Measurements from ENCODE around the gene MAPKAPK3.

The MAPKAPK3 gene

DNA sequence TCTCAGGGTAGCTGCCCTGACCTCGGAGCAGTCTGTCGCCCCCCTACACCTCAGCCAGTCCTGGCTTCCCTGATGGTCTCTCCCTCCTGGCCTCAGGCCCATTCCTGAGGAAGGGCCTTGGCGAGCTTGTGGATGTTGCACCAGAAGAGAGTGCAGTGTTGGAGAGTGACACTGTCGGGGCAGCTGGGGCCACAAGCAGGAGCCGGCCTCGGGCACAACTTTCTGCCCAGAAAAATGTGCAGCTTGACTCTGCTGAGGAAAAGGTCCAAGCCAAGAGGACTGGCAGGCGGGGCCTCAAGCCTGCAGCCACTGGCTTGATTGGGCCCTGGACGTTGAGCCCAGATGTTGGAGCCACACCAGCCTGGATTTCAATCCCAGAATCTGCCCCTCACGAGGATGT is 34.9 kb upstream of the MAPKAPK3 start:
- Histone ChIP-seq H3K9me3 (ENCODE audit: insufficient read depth, low read length) (no peaks in the 10 kb centered on the region), H3K4me3 (ENCODE audit: insufficient read length, low read depth) (no peak overlapping the region), H3K27me3 (ENCODE audit: insufficient read depth, insufficient read length) (no peaks in the 10 kb centered on the region), H3K4me1 (ENCODE audit: insufficient read depth, insufficient read length) (peaks cover 6% of the 10 kb centered on the region), H3K36me3 (ENCODE audit: insufficient read depth, insufficient read length, low read length) (peaks cover 85% of the 10 kb centered on the region), H3K9ac (ENCODE audit: insufficient read length, low read depth) (no peak overlapping the region)
- TF ChIP-seq ZNF274 (IDR thresholded peaks at IDR 0.05; ENCODE audit: low read depth, low read length) (no peak), YY1 (IDR thresholded peaks at IDR 0.05; ENCODE audit: insufficient read depth, insufficient read length) (no peak), SUZ12 (IDR thresholded peaks at IDR 0.05; ENCODE audit: extremely low read depth, insufficient read depth, insufficient read length) (no peak)
- DNase-seq (ENCODE audit: low read depth, low spot score), result no peak

DNA sequence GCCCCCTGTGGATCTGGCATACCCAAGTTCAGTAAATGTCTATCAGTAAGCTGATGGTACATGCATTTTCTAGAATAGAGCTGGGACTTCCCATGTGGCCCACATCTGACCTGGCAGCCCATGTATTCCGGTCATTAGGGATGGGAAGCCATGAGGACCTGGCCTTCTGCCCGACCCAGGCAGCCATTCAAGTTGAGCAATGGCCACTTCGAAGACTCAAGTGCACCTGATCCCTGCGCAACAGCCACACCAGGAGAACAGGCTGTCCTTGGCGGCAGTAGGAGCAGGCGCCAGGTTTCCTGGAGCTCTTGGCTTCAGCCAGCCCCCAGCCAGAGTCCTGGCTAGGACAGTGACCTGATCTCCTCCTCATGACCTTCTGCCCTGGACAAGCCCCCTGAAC is 33.1 kb upstream of the MAPKAPK3 start:
- Histone ChIP-seq H3K36me3 (ENCODE audit: insufficient read depth, insufficient read length, low read length) (peaks cover 67% of the 10 kb centered on the region), H3K9ac (ENCODE audit: insufficient read length, low read depth) (no peak overlapping the region), H3K27me3 (ENCODE audit: insufficient read depth, insufficient read length) (no peaks in the 10 kb centered on the region), H3K4me3 (ENCODE audit: insufficient read length, low read depth) (no peak overlapping the region), H3K9me3 (ENCODE audit: insufficient read depth, low read length) (no peaks in the 10 kb centered on the region), H3K4me1 (ENCODE audit: insufficient read depth, insufficient read length) (peaks cover 6% of the 10 kb centered on the region)
- no peak for TF ChIP-seq SUZ12 (IDR thresholded peaks at IDR 0.05; ENCODE audit: extremely low read depth, insufficient read depth, insufficient read length)
- TF ChIP-seq YY1 (IDR thresholded peaks at IDR 0.05; ENCODE audit: insufficient read depth, insufficient read length), result no peak
- no peak for DNase-seq (ENCODE audit: low read depth, low spot score)

DNA sequence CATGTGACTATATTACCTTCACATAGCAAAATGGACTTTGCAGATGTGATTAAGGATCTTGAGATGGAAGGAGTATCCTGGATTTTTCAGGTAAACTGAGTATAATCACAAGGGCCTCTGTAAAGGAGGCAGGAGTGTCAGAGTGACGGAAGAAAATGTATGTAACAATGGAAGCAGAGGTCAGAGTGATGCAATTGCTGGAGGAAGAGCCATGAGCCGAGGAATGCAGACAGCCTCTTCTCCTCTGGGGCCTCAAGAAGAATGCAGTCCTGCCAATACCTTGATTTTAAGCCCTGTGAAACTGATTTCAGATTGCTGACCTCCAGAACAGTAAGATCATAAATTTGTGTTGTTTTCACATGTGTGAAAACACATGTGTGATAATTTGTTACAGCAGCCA is 32.6 kb upstream of the MAPKAPK3 start:
- Histone ChIP-seq H3K4me3 (ENCODE audit: insufficient read length, low read depth) (no peak overlapping the region), H3K36me3 (ENCODE audit: insufficient read depth, insufficient read length, low read length) (peaks cover 62% of the 10 kb centered on the region), H3K9ac (ENCODE audit: insufficient read length, low read depth) (no peak overlapping the region), H3K4me1 (ENCODE audit: insufficient read depth, insufficient read length) (peaks cover 6% of the 10 kb centered on the region), H3K9me3 (ENCODE audit: insufficient read depth, low read length) (no peaks in the 10 kb centered on the region), H3K27me3 (ENCODE audit: insufficient read depth, insufficient read length) (no peaks in the 10 kb centered on the region)
- no peak for TF ChIP-seq ZNF274 (IDR thresholded peaks at IDR 0.05; ENCODE audit: low read depth, low read length)
- no peak for TF ChIP-seq SUZ12 (IDR thresholded peaks at IDR 0.05; ENCODE audit: extremely low read depth, insufficient read depth, insufficient read length)
- no peak for TF ChIP-seq YY1 (IDR thresholded peaks at IDR 0.05; ENCODE audit: insufficient read depth, insufficient read length)
- DNase-seq (ENCODE audit: low read depth, low spot score), result no peak

DNA sequence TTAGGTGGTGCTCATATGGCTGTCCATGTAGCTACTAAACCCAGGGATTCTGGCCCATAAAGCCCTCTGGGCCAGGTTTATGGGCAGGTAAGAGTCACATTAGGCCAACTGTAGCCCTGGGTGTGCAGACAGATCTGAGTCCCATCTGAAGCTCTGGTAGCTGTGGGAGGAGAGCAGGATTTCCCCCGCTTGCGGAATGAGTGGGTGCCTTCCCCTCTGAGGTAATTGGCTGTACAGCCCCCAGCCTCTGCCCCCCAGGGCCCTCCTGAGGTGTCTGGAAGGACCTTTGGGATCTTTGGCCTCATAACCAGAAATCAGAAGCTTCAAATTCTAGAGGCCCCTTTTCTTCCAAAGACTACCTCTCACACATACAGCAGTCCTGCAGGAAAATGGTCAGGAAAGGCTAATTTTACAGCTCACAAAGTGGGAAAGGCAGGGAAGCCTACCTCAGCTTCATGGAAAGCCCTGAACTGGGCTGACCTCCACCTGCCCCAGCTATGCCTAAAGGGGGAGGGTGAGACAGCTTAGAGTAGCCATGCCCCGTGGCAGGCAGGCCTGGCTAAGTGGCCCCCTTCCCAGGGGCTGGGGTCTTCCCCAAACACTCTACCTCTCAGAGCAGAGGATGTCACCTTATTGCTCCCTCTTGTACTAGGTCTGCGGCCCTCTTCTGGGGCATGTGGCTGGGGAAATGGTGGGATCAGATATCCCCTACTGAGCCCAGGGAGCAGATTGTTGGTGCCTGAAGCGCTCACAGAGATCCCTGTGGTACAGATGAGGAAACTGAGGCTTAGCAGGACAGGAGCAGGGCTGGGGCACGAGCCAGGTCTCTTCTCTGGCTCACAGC is 30.8 kb upstream of the MAPKAPK3 start:
- Histone ChIP-seq H3K9ac (ENCODE audit: insufficient read length, low read depth) (no peak overlapping the region), H3K9me3 (ENCODE audit: insufficient read depth, low read length) (no peaks in the 10 kb centered on the region), H3K4me3 (ENCODE audit: insufficient read length, low read depth) (no peak overlapping the region), H3K36me3 (ENCODE audit: insufficient read depth, insufficient read length, low read length) (peaks cover 45% of the 10 kb centered on the region), H3K4me1 (ENCODE audit: insufficient read depth, insufficient read length) (peaks cover 12% of the 10 kb centered on the region), H3K27me3 (ENCODE audit: insufficient read depth, insufficient read length) (no peaks in the 10 kb centered on the region)
- TF ChIP-seq YY1 (IDR thresholded peaks at IDR 0.05; ENCODE audit: insufficient read depth, insufficient read length), result no peak
- TF ChIP-seq SUZ12 (IDR thresholded peaks at IDR 0.05; ENCODE audit: extremely low read depth, insufficient read depth, insufficient read length), result no peak
- no peak for TF ChIP-seq ZNF274 (IDR thresholded peaks at IDR 0.05; ENCODE audit: low read depth, low read length)
- no peak for DNase-seq (ENCODE audit: low read depth, low spot score)

GRCh38 chr3:50586763-50587070 is 30.2 kb upstream of the MAPKAPK3 start:
- no peaks in the 10 kb centered on the region for H3K9me3 ChIP-seq (ENCODE audit: insufficient read depth, low read length)
- no peak overlapping the region for H3K4me3 ChIP-seq (ENCODE audit: insufficient read length, low read depth)
- TF ChIP-seq YY1 (IDR thresholded peaks at IDR 0.05; ENCODE audit: insufficient read depth, insufficient read length), result no peak
- TF ChIP-seq SUZ12 (IDR thresholded peaks at IDR 0.05; ENCODE audit: extremely low read depth, insufficient read depth, insufficient read length), result no peak
- no peak for TF ChIP-seq ZNF274 (IDR thresholded peaks at IDR 0.05; ENCODE audit: low read depth, low read length)
- H3K36me3 ChIP-seq (ENCODE audit: insufficient read depth, insufficient read length, low read length), result peaks cover 39% of the 10 kb centered on the region
- H3K27me3 ChIP-seq (ENCODE audit: insufficient read depth, insufficient read length), result no peaks in the 10 kb centered on the region
- peaks cover 16% of the 10 kb centered on the region for H3K4me1 ChIP-seq (ENCODE audit: insufficient read depth, insufficient read length)
- DNase-seq (ENCODE audit: low read depth, low spot score), result no peak
- no peak overlapping the region for H3K9ac ChIP-seq (ENCODE audit: insufficient read length, low read depth)

GRCh38 chr3:50587373-50587772 is 29.6 kb upstream of the MAPKAPK3 start:
- no peak for DNase-seq (ENCODE audit: low read depth, low spot score)
- H3K9ac ChIP-seq (ENCODE audit: insufficient read length, low read depth), result no peak overlapping the region
- H3K4me3 ChIP-seq (ENCODE audit: insufficient read length, low read depth), result no peak overlapping the region
- TF ChIP-seq ZNF274 (IDR thresholded peaks at IDR 0.05; ENCODE audit: low read depth, low read length) (no peak), SUZ12 (IDR thresholded peaks at IDR 0.05; ENCODE audit: extremely low read depth, insufficient read depth, insufficient read length) (no peak)
- H3K4me1 ChIP-seq (ENCODE audit: insufficient read depth, insufficient read length), result peaks cover 16% of the 10 kb centered on the region
- no peaks in the 10 kb centered on the region for H3K27me3 ChIP-seq (ENCODE audit: insufficient read depth, insufficient read length)
- H3K9me3 ChIP-seq (ENCODE audit: insufficient read depth, low read length), result no peaks in the 10 kb centered on the region
- H3K36me3 ChIP-seq (ENCODE audit: insufficient read depth, insufficient read length, low read length), result peaks cover 32% of the 10 kb centered on the region

DNA sequence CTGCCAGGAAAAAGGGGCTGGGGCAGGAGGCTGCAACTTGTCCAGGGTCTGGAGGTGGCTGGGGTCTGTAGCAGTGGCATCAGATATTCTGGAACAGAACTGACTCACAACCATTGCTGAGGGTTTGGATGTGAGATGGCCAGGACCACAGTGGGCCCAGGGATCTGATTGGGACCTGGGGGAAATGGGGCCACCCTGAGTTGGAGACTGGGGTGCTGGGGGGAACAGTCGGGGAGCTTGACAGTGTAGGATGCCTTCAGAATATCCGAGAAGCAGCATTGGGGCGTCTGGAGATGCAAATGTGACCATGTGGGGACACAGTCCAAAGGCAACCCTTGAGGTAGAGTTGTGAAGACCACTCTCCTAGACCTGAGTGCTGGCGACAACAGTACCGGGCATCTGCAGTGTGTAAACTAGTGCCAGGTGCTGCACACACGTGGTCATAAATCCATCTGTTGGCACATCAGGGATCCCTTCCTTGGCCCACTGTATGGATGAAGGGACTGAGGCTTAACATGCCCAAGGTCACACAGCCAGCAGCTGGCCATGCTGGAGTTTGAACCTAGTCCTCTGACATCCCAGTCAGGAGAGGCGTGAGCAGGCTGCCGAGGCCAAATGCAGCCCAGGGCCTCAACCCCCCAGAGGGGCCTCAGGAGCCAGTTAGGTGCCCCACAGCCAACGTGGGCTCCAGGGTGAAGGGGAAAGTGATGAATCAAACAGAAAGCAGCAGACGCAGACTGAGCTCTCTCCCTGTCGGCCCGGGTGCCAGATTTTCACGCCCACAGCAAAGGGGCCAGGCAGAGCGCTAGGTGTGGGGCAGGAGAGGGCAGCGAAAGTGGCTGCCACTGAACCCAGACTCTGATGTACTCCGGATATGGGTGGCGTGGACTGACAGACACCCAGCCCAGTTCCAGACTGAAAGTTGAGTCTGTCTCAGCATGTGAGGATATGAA is 28.9 kb upstream of the MAPKAPK3 start:
- H3K36me3 ChIP-seq (ENCODE audit: insufficient read depth, insufficient read length, low read length), result peaks cover 25% of the 10 kb centered on the region
- peaks cover 18% of the 10 kb centered on the region for H3K4me1 ChIP-seq (ENCODE audit: insufficient read depth, insufficient read length)
- H3K9ac ChIP-seq (ENCODE audit: insufficient read length, low read depth), result no peak overlapping the region
- H3K27me3 ChIP-seq (ENCODE audit: insufficient read depth, insufficient read length), result no peaks in the 10 kb centered on the region
- no peak for DNase-seq (ENCODE audit: low read depth, low spot score)
- H3K4me3 ChIP-seq (ENCODE audit: insufficient read length, low read depth), result no peak overlapping the region
- H3K9me3 ChIP-seq (ENCODE audit: insufficient read depth, low read length), result no peaks in the 10 kb centered on the region
- no peak for TF ChIP-seq YY1 (IDR thresholded peaks at IDR 0.05; ENCODE audit: insufficient read depth, insufficient read length)
- no peak for TF ChIP-seq ZNF274 (IDR thresholded peaks at IDR 0.05; ENCODE audit: low read depth, low read length)
- TF ChIP-seq SUZ12 (IDR thresholded peaks at IDR 0.05; ENCODE audit: extremely low read depth, insufficient read depth, insufficient read length), result no peak
